Urothelium cell line (cell line): ENCODE measurements around the gene LNX1.
A peak's percentile ranks its signal among the peaks of the same experiment; 100 is the strongest.

Experiments
- DNase-seq: peaks from one replicate; pipeline ENCODE4 v3.0.0; 2011; ENCODE audit warnings: low spot score, mixed read lengths
- FAIRE-seq: peaks from 2 replicates; lab custom pipeline; 2011; peaks lifted over from hg19 to GRCh38; lab: Jason Lieb, UNC

Gene LNX1

DNA sequence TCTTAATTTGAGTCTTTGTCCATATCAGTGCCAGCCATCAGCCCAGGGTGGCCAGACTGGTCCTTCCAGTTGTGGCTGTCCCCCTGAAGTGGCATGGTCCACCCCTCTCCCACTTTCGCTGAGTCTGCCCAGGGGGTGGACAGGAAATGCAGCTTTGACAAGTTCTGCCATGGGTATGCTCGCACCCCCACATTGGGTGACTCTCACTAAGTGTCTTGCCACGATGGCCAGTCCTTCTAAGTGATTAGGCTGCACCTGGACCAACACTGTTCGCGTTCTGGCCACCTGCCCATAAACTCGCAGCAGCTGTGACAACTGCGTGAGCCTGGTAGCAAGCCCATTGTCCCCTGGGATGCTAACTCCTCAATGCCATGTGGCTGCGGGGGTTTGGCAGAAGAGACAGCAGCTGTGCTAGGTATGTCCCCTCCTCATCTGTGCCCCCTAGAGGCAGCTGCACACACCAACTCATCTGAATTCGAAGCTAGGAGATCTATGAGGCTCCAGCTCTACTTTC, 10.0 kb upstream of the LNX1 start:
- DNase-seq (no peak), FAIRE-seq (peak; percentile 86)

DNA sequence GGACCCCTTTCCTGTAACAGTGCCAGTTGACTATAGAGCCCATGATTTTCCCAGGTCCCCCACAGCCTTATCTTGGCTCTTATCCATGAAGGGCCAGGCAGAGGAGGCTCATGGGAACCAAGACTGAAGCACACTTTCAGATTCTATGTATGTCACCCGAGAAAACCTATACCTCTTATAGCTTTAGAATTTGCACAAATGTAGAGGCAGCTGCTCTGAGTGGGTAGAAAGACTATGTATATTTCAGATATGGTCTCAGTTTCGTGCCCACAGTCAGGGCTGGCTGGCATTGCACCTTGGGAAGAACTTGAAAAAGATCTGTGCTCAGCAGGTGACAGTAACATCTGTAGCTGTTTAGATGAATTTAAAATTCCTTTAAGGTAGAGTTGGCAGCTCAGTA, 8.3 kb upstream of the LNX1 start:
- FAIRE-seq (no peak), DNase-seq (no peak)

DNA sequence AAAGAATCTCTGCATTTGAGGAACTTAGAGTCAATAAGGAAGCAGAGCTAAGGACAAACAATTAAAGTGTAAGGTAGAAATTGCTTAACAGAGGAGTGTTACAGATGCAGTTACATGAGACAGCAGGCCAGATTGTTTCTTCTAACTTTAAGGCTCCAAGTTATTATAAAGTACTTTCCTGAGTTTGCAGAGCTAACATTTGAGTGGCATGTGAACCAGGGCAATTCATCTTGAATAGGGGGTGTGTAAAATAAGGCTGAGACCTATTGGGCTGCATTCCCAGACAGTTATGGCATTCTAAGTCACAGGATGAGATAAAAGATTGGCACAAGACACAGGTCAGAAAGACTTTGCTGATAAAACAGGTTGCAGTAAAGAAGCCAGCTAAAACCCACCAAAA, 7.6 kb upstream of the LNX1 start:
- no peak for DNase-seq
- no peak for FAIRE-seq

DNA sequence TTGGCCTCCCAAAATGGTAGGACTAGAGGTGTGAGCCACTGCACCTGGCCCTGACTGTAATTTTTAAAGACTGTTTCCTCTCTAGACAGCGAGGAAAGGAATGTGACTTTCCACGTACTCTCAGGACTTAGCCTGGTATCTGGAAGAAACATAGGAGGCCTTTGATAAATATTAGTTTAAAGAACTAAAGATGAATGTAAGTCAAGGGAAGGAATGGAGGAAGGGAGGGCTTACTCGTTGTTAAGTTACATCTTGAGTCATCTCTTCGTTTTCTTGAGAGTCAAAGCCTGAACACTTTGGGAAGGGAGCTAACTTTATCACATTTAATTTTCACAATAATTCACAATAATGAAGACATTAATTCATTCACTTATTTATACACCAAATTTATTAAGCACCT, 7.2 kb upstream of the LNX1 start:
- FAIRE-seq (no peak), DNase-seq (no peak)

DNA sequence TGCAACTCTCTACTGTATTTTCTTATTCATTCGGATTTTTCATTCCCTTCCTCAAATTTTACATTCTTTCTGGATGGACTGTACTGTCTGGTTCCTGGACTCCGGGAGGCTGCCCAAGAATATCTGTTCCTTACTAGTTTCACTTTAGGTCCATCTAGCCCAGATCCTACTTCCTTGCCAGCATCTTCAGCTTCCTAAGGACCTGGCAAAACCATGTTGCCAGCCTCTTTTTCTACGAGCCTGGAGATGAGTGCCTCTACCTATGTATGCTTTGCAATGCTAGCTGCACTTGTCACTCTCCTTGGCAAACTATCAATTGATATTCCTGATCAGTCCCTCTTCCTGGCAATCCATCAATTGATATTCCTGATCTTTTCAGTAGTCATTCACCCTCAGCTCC, 5.6 kb upstream of the LNX1 start:
- no peak for DNase-seq
- no peak for FAIRE-seq

DNA sequence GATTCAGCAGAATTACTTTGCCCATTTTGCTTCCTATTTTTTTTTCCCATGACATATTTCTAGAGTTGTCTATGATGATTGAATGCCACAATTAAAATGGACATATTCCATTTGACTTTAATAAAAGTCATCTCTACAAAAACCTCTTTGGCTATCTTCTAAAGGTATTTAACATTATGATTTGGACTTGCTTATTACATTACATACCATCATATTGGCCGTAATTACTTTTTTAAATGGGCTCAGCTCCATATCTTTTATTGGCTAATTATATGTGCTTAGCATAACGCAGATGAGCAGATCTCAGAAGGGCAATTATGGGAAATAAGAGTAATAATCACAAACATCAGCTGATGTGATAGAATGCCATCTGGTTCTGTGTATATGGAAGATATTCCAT, 4.5 kb upstream of the LNX1 start:
- FAIRE-seq, result no peak

DNA sequence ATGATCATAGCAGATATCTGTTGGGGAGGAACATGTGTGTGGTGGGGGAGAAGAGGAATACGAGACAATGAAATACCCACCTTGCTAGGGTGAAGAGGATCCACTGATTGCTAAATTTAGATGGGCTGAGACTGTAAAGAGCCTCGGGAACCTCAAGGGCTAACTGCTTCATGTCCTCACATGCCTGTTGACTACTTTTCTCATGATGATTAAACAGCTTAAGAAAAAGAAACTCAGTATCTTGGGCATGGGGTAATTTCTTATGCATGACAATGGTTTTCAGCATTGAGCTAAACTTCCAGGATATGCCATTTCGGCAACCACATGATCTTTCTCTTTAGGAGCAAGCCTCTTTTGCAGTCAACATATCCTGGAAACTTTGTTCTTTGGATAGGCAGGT, 3.9 kb upstream of the LNX1 start:
- FAIRE-seq (no peak), DNase-seq (no peak)

More for the DNA sequence above, 4.5 kb upstream of the LNX1 start:
- DNase-seq, result no peak

DNA sequence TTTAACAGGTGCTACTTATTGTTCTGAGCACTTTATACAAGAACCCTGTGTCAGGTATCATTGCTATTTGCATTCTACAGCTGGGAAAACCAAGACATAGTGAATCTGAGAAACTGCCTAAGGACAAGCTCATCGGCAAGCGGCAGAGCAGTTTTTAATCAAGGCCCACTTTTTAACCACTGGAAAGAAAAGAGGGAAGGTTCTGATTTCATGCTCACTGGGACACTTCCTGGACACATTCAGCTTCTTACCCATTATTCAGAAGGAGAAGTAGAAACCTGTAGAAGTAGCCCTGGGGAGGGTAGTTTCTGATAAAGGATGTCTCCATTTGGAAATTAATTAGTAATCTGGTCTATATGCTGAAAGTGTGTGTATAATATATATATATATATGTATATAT, 2.5 kb upstream of the LNX1 start:
- FAIRE-seq (no peak), DNase-seq (no peak)

DNA sequence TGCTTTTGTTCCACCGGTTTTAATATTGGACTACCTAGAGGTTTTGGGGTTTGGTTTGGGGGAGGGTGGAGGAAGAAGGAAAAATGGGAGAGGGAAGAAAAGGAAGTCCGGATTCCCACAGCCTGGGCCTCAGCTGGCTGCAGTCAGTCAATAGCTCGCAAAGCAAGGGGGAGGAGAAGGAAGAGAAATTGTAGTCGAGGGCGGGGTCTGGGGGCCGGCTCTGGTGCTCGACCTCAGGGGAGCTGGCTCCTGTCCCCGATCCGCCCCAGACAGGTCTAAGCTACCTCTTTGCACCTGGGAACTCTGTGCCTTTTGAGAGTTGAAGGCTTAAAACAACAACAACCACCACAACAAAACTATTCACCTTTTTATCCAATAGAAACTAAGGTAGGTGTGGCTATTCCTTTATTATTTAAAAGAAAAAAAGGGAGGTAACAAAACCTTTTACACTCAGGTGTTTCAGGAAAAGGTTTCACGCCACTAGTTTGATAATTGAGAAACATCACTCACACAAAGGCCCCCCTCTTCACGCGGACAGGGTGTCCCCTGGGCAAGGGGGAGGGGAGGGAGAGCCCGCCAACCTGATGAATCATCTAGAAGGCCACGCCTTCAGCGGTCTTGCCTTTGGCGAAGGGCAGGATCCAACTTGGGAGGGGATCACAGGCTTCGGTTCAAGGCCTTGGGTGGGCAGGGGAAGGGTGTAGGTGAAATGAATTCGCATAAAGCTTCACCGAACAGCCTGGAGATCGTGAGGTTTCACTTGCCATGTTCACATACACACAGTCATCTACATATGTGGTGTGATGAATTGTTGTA, 1.6 kb upstream of the LNX1 start:
- DNase-seq (peak; percentile 88), FAIRE-seq (peak; percentile 79)

DNA sequence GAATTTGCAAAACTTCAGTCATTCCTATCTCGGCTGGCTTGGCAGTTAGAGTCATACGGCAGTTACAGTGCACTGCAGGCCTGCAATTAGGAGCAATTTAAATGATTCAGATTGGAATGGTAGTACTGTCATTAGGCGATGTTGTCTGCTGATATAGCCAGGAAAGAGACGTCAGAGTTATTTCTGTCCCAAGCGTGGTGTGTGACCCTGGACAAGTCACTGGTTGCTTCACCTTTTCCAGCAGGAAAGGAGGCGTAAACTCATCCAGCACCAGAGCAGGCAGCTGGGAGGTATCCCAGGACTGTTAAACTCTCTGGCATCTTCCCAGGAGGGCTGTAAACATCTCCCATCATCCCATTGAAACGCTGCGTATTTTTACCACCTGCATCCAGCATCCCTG, 836 bp upstream of the LNX1 start:
- DNase-seq (peak; percentile 31), FAIRE-seq (no peak)

DNA sequence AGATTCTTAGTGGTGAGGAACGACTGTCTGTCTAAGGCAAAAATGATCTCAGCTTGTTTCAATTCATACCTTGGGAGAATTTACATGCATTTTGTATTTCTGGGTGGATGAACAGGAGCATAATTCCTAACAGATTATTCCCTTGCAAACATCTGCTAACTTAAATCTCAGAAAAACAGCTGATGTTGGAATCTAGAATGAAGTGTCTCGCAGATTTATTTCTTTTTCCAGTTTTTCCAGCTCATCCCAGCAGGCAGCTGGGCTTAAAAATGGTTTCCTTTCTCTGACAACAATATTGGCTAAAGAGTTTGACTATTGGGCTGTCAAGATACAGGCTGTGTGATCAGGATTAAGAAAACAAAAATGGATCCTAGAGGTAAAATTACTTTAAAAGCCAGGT, 1.1 kb downstream of the LNX1 start:
- DNase-seq (no peak), FAIRE-seq (no peak)

DNA sequence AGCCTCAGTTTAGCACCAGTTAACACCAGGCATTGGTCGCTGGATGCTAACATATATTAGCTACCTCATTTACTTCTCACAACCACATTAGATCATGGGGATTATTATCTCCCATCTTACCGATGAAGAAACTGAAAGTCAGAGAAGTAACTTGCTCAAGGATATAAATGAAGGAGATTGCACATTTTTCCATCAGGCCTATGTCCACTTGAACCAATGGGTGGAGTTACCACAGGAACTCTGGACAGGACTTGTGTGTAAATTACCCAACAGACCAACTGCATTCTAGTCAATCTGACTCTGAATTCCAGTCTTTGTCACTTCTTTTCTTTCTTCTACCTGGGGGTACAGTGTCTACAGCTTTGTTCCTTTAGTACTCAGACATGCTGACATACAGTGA, 1.8 kb downstream of the LNX1 start:
- FAIRE-seq (no peak), DNase-seq (no peak)

DNA sequence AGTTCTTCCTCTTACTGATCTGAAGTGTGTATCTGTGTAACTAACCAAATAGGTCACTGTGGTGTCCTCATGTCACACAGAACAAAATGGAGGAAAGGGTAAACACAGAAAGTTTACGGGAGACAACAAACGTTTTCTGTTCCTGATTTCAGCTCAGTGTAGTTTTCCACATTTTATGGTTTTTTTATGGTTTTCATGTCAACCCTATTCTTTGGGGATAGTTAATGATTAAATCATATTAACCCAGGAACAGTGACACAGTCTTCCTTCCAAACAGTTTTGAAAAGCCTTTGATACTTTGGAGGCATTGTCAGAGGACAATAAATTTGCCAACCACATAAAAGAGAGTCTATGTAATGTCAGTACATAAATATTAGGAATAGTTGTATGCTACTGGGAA, 4.2 kb downstream of the LNX1 start:
- DNase-seq (no peak), FAIRE-seq (no peak)

DNA sequence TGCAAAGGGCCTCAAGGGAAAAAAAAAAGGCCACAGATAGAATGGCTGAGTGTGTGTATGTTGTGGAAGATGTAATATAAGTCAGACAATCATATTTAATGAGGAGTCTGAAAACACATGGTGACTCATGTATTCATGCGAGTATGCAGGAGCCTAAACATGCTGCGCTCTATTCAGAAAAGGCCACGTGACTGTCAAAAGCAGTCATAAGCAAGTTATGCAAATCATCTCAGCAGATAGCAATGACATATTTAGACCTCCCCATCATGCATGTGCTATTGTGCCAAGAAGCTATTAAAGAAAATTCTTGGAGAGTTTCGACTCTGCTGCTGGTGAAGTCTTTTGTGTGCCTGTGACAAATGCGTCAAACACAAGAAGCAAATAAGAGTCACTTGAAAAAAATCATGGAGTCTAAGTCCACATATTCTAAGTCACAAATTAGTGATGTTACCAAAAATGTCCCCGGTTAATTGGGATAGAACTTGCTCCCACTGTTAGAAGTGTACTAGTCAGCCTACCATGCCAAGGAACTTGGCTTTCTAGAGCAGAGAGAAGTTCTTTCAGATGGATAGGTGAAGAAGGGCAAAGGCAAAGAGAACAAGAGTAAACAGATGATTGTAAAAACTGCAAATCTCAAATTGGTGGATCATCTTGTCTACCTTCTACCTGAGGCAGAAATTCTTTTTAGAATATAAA, 5.0 kb downstream of the LNX1 start:
- DNase-seq (no peak), FAIRE-seq (no peak)

DNA sequence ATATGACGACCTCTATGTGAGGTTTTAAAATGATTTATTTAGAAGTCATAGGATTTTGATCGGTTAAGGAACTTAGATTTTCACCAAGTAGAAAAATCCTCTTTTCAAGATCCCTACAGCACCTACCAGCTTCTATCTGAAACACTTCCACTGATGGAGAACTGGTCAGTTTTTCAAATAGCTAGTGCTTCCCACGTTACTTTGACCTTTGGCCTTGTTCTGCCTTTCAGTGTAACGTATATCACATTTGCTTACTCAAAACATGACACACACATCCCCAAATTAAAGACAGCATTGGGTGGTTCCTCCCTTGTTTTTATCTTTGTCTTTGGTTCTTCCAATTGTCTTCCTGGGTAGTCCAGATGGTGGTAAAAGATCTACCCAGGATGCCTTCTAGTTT, 6.6 kb downstream of the LNX1 start:
- no peak for FAIRE-seq
- DNase-seq, result no peak

DNA sequence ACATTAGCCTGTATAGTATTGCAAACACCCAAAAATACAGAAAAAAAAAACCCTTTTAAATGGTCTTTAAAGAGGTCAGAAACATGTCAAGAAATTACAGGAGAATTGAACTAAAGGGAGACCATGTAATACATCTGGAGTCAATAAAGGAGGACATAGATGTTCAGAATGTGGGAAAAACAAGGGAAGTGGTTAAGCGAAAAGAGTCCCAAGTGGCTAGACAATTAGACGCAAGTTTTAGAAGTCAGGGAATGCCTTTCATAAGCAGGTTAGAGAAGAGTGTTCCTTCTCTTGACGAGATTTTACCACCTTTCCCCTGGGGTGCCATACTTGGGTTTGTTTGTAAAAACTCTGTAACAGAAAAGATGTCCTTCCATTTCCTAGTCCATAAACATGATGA, 7.8 kb downstream of the LNX1 start:
- DNase-seq (no peak), FAIRE-seq (no peak)

DNA sequence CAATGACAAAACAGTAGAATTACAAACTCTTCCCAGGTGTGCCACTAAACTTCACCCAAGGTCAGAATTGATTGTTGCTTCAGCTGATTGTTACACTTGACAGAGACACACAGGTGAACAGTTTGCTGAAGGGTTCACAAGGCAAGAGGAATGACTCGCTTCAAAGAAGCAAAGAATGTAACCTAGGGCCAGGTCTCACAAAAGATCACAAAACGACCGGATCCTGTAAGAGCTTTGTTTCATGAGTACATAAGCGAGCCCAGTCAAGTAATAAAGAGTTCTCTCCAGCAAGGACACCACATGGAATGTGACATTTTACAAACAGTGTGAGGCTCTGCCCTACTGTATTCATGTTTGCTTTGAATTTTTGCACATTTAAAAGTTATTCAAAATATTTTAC, 9.1 kb downstream of the LNX1 start:
- no peak for DNase-seq
- no peak for FAIRE-seq

DNA sequence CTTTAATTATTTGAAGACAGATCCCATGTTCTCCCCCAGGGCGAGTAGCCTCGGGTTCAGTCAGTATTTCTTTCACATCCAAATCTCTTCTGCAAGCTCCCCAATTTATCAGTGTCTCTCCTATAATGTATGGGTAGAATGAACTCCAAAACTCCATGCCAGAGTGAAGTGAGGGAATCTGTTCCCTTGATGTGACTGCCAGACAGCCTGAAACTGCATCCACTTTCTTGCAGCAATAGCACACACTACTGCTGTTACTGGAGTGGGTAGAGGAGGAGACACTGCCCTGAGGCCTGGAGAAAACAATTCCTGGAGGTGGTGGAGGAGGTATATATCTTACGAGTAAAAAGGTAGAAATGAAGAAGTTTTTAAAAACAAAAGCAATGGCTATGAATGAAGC, 11.0 kb downstream of the LNX1 start:
- FAIRE-seq (no peak), DNase-seq (no peak)

DNA sequence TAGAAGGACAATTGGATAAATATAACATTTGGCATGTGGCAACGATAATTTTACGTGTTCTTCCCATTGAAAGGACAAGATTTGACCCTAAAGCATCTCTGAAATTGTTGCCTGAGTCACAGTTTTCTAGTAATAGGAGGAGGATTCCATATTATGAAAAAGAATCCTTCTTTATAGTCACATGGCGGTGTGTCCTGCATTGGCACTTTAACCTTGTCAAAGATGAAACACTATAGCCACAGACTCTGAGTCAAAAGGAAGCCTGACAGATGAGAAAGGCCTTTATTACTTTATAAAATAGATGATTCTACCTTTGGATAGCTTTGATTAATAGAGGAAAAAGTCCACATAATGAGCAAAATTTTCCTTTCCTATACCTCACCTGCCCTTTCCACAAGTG, 11.5 kb downstream of the LNX1 start:
- no peak for FAIRE-seq

DNA sequence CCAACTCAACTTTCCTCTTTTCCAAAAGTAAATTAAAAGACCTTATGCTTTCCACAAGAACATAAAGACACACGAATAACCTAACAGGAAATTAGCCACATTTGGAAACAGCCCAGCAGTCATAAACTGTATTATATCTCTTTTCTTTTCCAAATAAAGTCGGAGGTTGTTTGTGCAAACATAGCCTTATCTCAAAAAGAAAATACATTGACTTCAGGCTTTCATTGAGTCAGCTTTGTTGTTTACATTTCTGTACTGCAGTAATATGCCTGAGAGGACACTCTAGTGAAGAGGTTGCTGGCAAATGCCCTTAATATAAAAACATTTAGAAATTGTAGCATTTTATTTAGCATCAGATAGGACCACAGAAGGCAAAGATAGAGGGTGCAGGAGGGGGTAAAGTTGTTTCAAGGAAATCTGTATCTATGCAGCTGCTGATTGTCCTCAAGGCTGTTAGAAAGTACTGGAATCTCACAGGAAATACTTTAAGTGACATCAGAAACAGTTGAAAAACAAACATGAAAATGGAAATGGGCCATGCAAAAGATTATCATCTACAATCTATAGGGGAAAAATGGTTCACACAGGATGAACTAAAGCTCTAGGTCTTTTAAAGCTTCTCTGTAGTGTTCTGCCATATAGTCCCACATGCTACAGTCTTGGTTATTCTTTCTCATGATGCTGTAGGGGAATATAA, 14.5 kb downstream of the LNX1 start:
- DNase-seq (no peak), FAIRE-seq (no peak)

More for the DNA sequence above, 11.5 kb downstream of the LNX1 start:
- DNase-seq, result no peak

DNA sequence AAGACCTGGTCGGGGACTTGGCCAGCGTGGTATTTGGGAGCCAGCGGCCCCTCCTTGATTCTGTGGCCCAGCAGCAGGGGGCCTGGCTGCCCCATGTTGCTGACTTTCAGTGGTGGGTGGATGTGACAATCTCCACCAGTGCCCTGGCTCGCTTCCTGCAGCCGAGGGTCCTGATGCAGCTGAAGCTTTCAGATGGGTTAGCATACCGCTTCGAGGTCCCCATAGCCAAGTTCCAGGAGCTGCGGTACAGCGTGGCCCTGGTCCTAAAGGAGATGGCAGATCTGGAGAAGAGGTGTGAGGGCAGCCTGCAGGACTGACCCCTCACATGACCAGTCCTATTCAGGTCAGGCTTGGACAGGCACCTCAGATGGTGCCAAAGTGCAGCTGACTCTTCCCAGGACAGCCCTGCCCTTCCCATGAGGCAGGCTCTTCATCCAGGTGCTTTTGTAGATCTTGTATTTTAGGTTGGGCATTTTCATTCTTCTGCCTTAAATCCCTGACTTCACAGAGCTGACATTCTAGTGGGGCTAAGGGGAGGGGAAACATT, 15.1 kb downstream of the LNX1 start:
- FAIRE-seq, result no peak
- DNase-seq, result no peak
